AG09309 (cell line): ENCODE data around the gene PLEKHG1.

Experiments
- DNase-seq: peaks from one replicate; pipeline ENCODE4 v3.0.0-alpha.2; 2010; ENCODE audit warnings: low read depth
- H3K4me3 ChIP-seq: 2 replicates; pipeline ENCODE4 v1.5.1; 2011; ENCODE audit warnings: mild to moderate bottlenecking, low read depth, low read length, moderate library complexity; ENCODE audit not compliant: control insufficient read depth
- CTCF ChIP-seq: IDR thresholded peaks from 2 replicates; pipeline ENCODE4 v1.5.1; 2011; ENCODE audit warnings: mild to moderate bottlenecking, low read depth, low read length, inconsistent platforms; ENCODE audit not compliant: insufficient read depth, control insufficient read depth; ENCODE audit errors: missing control alignments

The PLEKHG1 gene

GRCh38 chr6:150575836-150576235, 23.8 kb upstream of the PLEKHG1 start:
- no peak for DNase-seq
- H3K4me3 ChIP-seq, result no peak overlapping the region
- TF ChIP-seq CTCF, result no peak

GRCh38 chr6:150576651-150577226, 22.9 kb upstream of the PLEKHG1 start:
- TF ChIP-seq CTCF, result no peak
- DNase-seq, result no peak
- no peak overlapping the region for H3K4me3 ChIP-seq

- DNase-seq, result no peak
- no peak for TF ChIP-seq CTCF
- H3K4me3 ChIP-seq, result no peak overlapping the region
Measured at GRCh38 chr6:150579611-150580010, 20.1 kb upstream of the PLEKHG1 start.

GRCh38 chr6:150580489-150580888, 19.2 kb upstream of the PLEKHG1 start:
- TF ChIP-seq CTCF, result no peak
- H3K4me3 ChIP-seq, result no peak overlapping the region
- no peak for DNase-seq

DNA sequence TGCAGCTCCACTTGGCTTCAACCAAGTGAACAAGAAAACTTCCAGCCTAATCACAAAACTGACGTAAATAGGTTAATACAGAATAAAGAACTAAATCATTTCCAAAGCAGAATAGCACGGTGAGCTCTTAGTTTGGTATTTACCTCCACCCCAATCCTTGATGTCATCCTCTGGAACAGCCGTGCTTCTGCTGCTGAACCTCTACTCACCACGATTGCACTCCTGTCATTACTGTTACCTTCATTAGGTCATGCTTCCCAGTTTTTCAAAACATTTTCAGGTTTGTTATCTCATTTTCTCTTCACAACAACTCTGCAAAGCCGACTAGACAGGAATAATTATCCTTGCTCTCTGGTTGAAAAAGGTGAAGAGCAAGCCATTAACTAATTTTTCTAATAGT, 15.6 kb upstream of the PLEKHG1 start:
- DNase-seq, result no peak
- no peak for TF ChIP-seq CTCF
- no peak overlapping the region for H3K4me3 ChIP-seq

GRCh38 chr6:150584596-150584995, 15.1 kb upstream of the PLEKHG1 start:
- H3K4me3 ChIP-seq, result no peak overlapping the region
- TF ChIP-seq CTCF, result no peak
- no peak for DNase-seq

GRCh38 chr6:150586850-150587359, 12.8 kb upstream of the PLEKHG1 start:
- DNase-seq, result no peak
- no peak for TF ChIP-seq CTCF
- H3K4me3 ChIP-seq, result no peak overlapping the region
